Measurements from ENCODE around the gene RPL10.

The RPL10 gene

GRCh38 chrX:154372612-154373022, 25.6 kb upstream of the RPL10 start:
- Histone ChIP-seq H3K9me3 (ENCODE audit: low read length) (no peaks in the 10 kb centered on the region), H2AFZ (ENCODE audit: low read length) (no peak overlapping the region), H3K36me3 (ENCODE audit: insufficient read depth, low read length) (no peaks in the 10 kb centered on the region), H3K27ac (ENCODE audit: low read depth, low read length, poor library complexity, severe bottlenecking) (peak overlapping the region; percentile 51), H3K27me3 (ENCODE audit: insufficient read depth, low read length) (no peaks in the 10 kb centered on the region), H3K9me2 (ENCODE audit: low read depth, low read length) (no peaks in the 10 kb centered on the region), H3F3A (ENCODE audit: insufficient read depth, low read length) (no peaks in the 10 kb centered on the region), H3K9ac (ENCODE audit: low read length) (no peak overlapping the region), H3K4me2 (ENCODE audit: low read length) (no peak overlapping the region), H4K20me1 (ENCODE audit: insufficient read depth, low read length) (no peaks in the 10 kb centered on the region), H3K4me1 (ENCODE audit: insufficient read depth, low read length, severe bottlenecking) (peaks cover 56% of the 10 kb centered on the region), H3K4me3 (ENCODE audit: low read depth, low read length, poor library complexity, severe bottlenecking) (peak overlapping the region; percentile 92), H3K79me2 (ENCODE audit: insufficient read depth, low read length) (no peaks in the 10 kb centered on the region)
- no peak for TF ChIP-seq EZH2 (IDR thresholded peaks at IDR 0.05; ENCODE audit: borderline replicate concordance, low read length)
- TF ChIP-seq, protein P1, sequence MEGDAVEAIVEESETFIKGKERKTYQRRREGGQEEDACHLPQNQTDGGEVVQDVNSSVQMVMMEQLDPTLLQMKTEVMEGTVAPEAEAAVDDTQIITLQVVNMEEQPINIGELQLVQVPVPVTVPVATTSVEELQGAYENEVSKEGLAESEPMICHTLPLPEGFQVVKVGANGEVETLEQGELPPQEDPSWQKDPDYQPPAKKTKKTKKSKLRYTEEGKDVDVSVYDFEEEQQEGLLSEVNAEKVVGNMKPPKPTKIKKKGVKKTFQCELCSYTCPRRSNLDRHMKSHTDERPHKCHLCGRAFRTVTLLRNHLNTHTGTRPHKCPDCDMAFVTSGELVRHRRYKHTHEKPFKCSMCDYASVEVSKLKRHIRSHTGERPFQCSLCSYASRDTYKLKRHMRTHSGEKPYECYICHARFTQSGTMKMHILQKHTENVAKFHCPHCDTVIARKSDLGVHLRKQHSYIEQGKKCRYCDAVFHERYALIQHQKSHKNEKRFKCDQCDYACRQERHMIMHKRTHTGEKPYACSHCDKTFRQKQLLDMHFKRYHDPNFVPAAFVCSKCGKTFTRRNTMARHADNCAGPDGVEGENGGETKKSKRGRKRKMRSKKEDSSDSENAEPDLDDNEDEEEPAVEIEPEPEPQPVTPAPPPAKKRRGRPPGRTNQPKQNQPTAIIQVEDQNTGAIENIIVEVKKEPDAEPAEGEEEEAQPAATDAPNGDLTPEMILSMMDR (IDR thresholded peaks at IDR 0.05; ENCODE audit: low read length): no peak

DNA sequence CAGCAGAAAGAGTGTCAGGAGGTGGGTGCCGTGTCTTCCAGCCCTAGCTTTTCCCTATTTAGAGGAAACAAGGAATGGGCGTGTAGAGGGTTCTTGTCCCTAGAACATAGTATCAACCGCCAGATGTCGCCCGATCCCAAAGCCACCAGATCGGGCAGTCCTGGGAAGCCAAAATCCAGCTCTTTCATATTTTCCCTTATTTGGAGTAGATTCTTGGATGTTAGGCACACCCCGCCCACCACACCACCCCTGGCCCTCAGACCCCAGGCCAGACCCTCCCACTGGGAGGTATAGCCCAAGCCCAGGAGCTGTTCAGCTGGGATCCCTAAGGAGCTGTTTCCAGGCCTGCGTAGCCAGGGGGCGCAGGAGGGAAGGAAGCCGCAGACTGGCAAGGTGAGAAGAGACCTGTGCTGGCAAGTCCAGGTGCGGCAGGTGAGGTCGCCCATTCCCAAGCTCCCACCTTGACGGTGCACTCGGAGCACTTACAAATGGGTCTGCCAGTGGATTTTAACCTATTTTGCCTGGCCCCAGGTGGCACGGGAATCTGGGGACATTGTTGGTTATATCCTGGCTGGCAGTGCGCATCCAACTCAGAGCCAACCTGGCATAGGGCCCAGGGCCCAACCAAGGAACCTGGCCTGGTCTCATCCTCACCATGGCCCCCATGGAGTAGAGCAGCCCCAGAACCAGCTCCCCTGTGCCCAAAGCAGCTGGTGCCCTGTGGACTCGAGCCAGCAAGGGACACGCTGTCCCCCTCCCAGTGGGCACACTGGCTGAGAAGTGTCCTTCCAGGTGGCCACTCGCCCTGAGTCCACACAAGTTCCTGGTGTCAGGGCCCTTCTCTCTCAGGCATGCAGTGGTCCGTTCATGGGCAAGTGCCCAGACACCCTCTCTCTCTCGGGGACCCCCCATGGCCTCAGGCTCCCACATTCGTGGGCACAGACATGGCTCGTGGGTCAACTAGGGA, 24.6 kb upstream of the RPL10 start:
- no peaks in the 10 kb centered on the region for H3F3A ChIP-seq (ENCODE audit: insufficient read depth, low read length)
- H3K36me3 ChIP-seq (ENCODE audit: insufficient read depth, low read length): no peaks in the 10 kb centered on the region
- peaks cover 62% of the 10 kb centered on the region for H3K4me1 ChIP-seq (ENCODE audit: insufficient read depth, low read length, severe bottlenecking)
- no peaks in the 10 kb centered on the region for H4K20me1 ChIP-seq (ENCODE audit: insufficient read depth, low read length)
- H3K4me3 ChIP-seq (ENCODE audit: low read depth, low read length, poor library complexity, severe bottlenecking): peak overlapping the region; percentile 60
- no peaks in the 10 kb centered on the region for H3K9me3 ChIP-seq (ENCODE audit: low read length)
- H3K4me2 ChIP-seq (ENCODE audit: low read length): peak overlapping the region; percentile 81
- H3K9me2 ChIP-seq (ENCODE audit: low read depth, low read length): no peaks in the 10 kb centered on the region
- no peaks in the 10 kb centered on the region for H3K27me3 ChIP-seq (ENCODE audit: insufficient read depth, low read length)
- no peaks in the 10 kb centered on the region for H3K79me2 ChIP-seq (ENCODE audit: insufficient read depth, low read length)
- no peak overlapping the region for H2AFZ ChIP-seq (ENCODE audit: low read length)
- peak overlapping the region; percentile 64; the same call in 1 of the 2 replicates for H3K9ac ChIP-seq (ENCODE audit: low read length)
- no peak for TF ChIP-seq EZH2 (IDR thresholded peaks at IDR 0.05; ENCODE audit: borderline replicate concordance, low read length)
- TF ChIP-seq, protein P1 (IDR thresholded peaks at IDR 0.05; ENCODE audit: low read length): peak; percentile 66
- H3K27ac ChIP-seq (ENCODE audit: low read depth, low read length, poor library complexity, severe bottlenecking): no peak overlapping the region

DNA sequence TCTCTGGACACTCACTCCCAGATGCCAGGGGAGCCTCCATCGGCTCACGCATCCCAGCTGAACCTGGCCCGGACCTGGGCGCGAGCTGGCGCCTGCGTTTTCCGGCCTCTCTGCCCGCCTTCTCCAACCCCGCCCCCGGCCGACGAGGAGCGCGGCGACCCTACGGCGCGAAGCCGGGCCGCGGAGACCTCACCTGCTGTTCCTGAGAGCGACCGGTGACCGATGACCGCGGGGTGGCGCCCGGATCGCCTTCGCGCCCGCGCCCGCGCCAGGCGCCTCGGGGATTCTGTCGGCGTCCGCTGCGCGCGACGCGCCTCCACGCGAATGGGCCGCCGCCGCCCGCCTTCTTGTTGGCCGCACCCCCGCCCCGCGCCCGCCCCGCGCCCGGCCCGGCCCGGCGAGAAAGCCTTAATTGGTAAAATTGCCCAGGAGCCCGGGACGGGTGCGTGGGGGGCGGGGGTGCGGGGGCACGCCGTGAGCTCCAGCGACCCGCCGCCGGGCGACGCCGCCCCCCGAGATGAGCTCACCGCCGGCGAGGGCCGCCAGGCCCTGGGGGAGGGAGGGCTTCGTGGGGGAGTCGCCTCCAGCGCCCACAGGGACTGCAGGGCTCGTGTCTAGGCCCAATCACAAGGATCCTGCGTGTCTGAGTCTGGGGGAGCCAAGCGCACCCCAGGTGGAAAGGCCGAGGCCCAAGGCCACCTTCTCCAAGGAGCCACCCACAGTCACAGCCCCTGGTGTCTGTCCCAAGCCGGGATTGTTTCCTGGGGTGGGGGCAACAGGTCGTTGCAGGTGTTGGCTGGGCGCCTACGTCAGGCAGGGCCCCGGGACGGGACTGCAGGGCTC, 23.6 kb upstream of the RPL10 start, which contains the start of gene FLNA:
FLNA (minus strand) TSS at position 322 of the 843 bp plus-strand sequence. CDS start 3,389 bp downstream, outside the sequence.
- Histone ChIP-seq H2AFZ (ENCODE audit: low read length) (no peak within 1 kb of the TSS), H3K36me3 (ENCODE audit: insufficient read depth, low read length) (no peaks in the 10 kb centered on the region), H3K79me2 (ENCODE audit: insufficient read depth, low read length) (no peaks in the 10 kb centered on the region; the same call in 1 of the 2 replicates), H3K9ac (ENCODE audit: low read length) (peak within 1 kb of the TSS; percentile 64; the same call in 1 of the 2 replicates), H3K9me2 (ENCODE audit: low read depth, low read length) (no peaks in the 10 kb centered on the region), H3K9me3 (ENCODE audit: low read length) (no peaks in the 10 kb centered on the region), H3K4me1 (ENCODE audit: insufficient read depth, low read length, severe bottlenecking) (peaks cover 53% of the 10 kb centered on the region), H3K27ac (ENCODE audit: low read depth, low read length, poor library complexity, severe bottlenecking) (peak within 1 kb of the TSS; percentile 41), H3F3A (ENCODE audit: insufficient read depth, low read length) (no peaks in the 10 kb centered on the region), H3K4me3 (ENCODE audit: low read depth, low read length, poor library complexity, severe bottlenecking) (peak within 1 kb of the TSS; percentile 60), H4K20me1 (ENCODE audit: insufficient read depth, low read length) (no peaks in the 10 kb centered on the region), H3K4me2 (ENCODE audit: low read length) (peak within 1 kb of the TSS; percentile 81), H3K27me3 (ENCODE audit: insufficient read depth, low read length) (no peaks in the 10 kb centered on the region)
- no peak for TF ChIP-seq EZH2 (IDR thresholded peaks at IDR 0.05; ENCODE audit: borderline replicate concordance, low read length)
- TF ChIP-seq, protein P1 (IDR thresholded peaks at IDR 0.05; ENCODE audit: low read length): no peak

All from OCI-LY1 (cell line).